Mesenchymal stem cell (in vitro differentiated cells and primary cell): Measurements from ENCODE around the gene IGFBP7.
"Not testable (repeated sequence)": the region's sequence is repeated elsewhere in the genome, so short reads cannot be mapped to it uniquely, and the experiment has no call there.

Source experiments
- DNase-seq: peaks from one replicate; pipeline ENCODE4 v3.0.0-alpha.2; 2013
- H2AFZ ChIP-seq: one replicate; pipeline ENCODE4 v1.6.1; 2013; ENCODE audit warnings: low read depth, mild to moderate bottlenecking, control low read depth, inconsistent platforms, low read length, moderate library complexity
- H2AK5ac ChIP-seq: 2 replicates; pipeline ENCODE4 v1.6.1; 2013; ENCODE audit warnings: low read length, moderate library complexity, mild to moderate bottlenecking, inconsistent platforms; ENCODE audit not compliant: severe bottlenecking
- H2BK120ac ChIP-seq: one replicate; pipeline ENCODE4 v1.6.1; 2013; ENCODE audit warnings: low read depth, mild to moderate bottlenecking, inconsistent platforms, low read length, moderate library complexity
- H2BK12ac ChIP-seq, 2 experiments: one replicate each; pipeline ENCODE4 v1.6.1; 2013; ENCODE audit warnings: inconsistent platforms in 2 of 2, low read length in 2 of 2, mild to moderate bottlenecking in 2 of 2, moderate library complexity in 2 of 2, control low read depth in 1 of 2
- H2BK15ac ChIP-seq: one replicate; pipeline ENCODE4 v1.6.1; 2013; ENCODE audit warnings: mild to moderate bottlenecking, low read depth, inconsistent platforms; ENCODE audit not compliant: poor library complexity, severe bottlenecking
- H2BK5ac ChIP-seq: 2 replicates; pipeline ENCODE4 v1.6.1; 2013; ENCODE audit warnings: low read depth, mild to moderate bottlenecking, low read length, control low read depth, inconsistent platforms; ENCODE audit not compliant: poor library complexity, severe bottlenecking
- H3K14ac ChIP-seq, 2 experiments: one replicate each; pipeline ENCODE4 v1.6.1; 2013; ENCODE audit warnings: inconsistent platforms in 2 of 2, low read length in 2 of 2, control low read depth in 1 of 2, mild to moderate bottlenecking in 1 of 2, moderate library complexity in 1 of 2
- H3K18ac ChIP-seq, 2 experiments: one replicate each; pipeline ENCODE4 v1.6.1; 2013; ENCODE audit warnings: inconsistent platforms in 2 of 2, low read length in 2 of 2, control low read depth in 1 of 2, low read depth in 1 of 2, mild to moderate bottlenecking in 1 of 2
- H3K23ac ChIP-seq, 2 experiments: one replicate each; pipeline ENCODE4 v1.6.1; 2013; ENCODE audit warnings: inconsistent platforms in 2 of 2, low read length in 2 of 2, mild to moderate bottlenecking in 2 of 2, moderate library complexity in 2 of 2, control low read depth in 1 of 2
- H3K27ac ChIP-seq: 2 replicates; pipeline ENCODE4 v1.5.1; 2013; ENCODE audit warnings: mild to moderate bottlenecking, moderate library complexity, low read length, control low read depth, inconsistent platforms; ENCODE audit not compliant: poor library complexity, severe bottlenecking
- H3K27me3 ChIP-seq, 2 experiments: 2 replicates each; pipeline versions ENCODE4 v1.6.1 to v1.7.0; 2013; ENCODE audit warnings: low read length in 2 of 2, mild to moderate bottlenecking in 2 of 2, moderate library complexity in 2 of 2, control low read depth in 1 of 2, inconsistent platforms in 1 of 2; ENCODE audit not compliant: control insufficient read depth in 1 of 2, insufficient read depth in 1 of 2
- H3K36me3 ChIP-seq, 2 experiments: 2 replicates each; pipeline versions ENCODE4 v1.6.1 to v1.7.0; 2013; ENCODE audit warnings: low read length in 2 of 2, control low read depth in 1 of 2, inconsistent platforms in 1 of 2, low read depth in 1 of 2, mild to moderate bottlenecking in 1 of 2; ENCODE audit not compliant: insufficient read depth in 2 of 2, control insufficient read depth in 1 of 2
- H3K4ac ChIP-seq, 2 experiments: one replicate each; pipeline ENCODE4 v1.6.1; 2013; ENCODE audit warnings: inconsistent platforms in 2 of 2, low read length in 2 of 2, mild to moderate bottlenecking in 2 of 2, moderate library complexity in 2 of 2, control low read depth in 1 of 2, low read depth in 1 of 2
- H3K4me1 ChIP-seq: 2 replicates; pipeline ENCODE4 v1.6.1; 2013; ENCODE audit warnings: low read depth, low read length, control low read depth; ENCODE audit not compliant: control insufficient read depth, insufficient read depth
- H3K4me2 ChIP-seq: 2 replicates; pipeline ENCODE4 v1.6.1; 2013; ENCODE audit warnings: low read length, mild to moderate bottlenecking, inconsistent platforms; ENCODE audit not compliant: poor library complexity, severe bottlenecking
- H3K4me3 ChIP-seq, 2 experiments: 2 replicates each; pipeline versions ENCODE4 v1.5.1 to v1.7.0; 2013; ENCODE audit warnings: low read length in 2 of 2, mild to moderate bottlenecking in 2 of 2, control low read depth in 1 of 2, low read depth in 1 of 2; ENCODE audit not compliant: insufficient read depth in 1 of 2
- H3K79me1 ChIP-seq: replicated peaks from 2 replicates; pipeline ENCODE4 v1.6.1; 2013; ENCODE audit warnings: mild to moderate bottlenecking, control low read depth, low read length, inconsistent platforms; ENCODE audit not compliant: poor library complexity, severe bottlenecking
- H3K9ac ChIP-seq: 2 replicates; pipeline ENCODE4 v1.7.0; 2013; ENCODE audit warnings: mild to moderate bottlenecking, low read length, moderate library complexity
- H3K9me3 ChIP-seq: 2 replicates; pipeline ENCODE4 v1.7.0; 2013; ENCODE audit warnings: mild to moderate bottlenecking, low read length; ENCODE audit not compliant: control insufficient read depth
- H4K8ac ChIP-seq: one replicate; pipeline ENCODE4 v1.6.1; 2013; ENCODE audit warnings: inconsistent platforms, mild to moderate bottlenecking, low read length, moderate library complexity
- H4K91ac ChIP-seq: one replicate; pipeline ENCODE4 v1.6.1; 2013; ENCODE audit warnings: mild to moderate bottlenecking, low read length, inconsistent platforms
- WGBS: methylation state at CpG from one replicate; pipeline ENCODE4 v1.1.7; 2013; ENCODE audit warnings: mixed read lengths; 5-methylcytosine and 5-hydroxymethylcytosine counted together

Gene IGFBP7

DNA sequence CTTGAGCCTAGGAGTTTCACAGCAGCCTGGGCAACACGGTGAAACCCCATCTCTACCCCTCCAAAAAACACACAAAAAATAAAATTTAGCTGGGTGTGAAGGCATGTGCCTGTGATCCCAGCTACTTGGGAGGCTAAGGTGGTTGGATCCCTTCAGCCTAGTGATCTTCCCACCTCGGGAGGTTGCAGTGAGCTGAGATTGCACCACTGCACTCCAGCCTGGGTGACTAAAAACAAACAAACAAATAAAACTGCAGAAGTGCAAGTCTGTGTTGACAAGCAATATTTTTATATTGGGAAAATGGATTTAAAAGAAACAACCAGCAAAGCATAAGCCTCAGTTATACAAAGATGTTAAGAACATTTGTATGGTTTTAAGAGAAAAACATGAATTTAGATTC is 46.1 kb downstream of the IGFBP7 start:
- peak overlapping the region; percentile 70 to 85 for H2BK12ac ChIP-seq
- H3K18ac ChIP-seq, result peak overlapping the region in 1 of 2 experiments; percentile 88
- no peaks in the 10 kb centered on the region for H3K79me1 ChIP-seq
- H2BK15ac ChIP-seq, result no peak overlapping the region
- 33% methylated on average over 1 of the region's 2 CpGs for WGBS
- peak overlapping the region; percentile 87 for H2AK5ac ChIP-seq
- H3K27me3 ChIP-seq, result no peaks in the 10 kb centered on the region
- H3K4me2 ChIP-seq, result no peak overlapping the region
- H4K91ac ChIP-seq, result no peak overlapping the region
- no peak overlapping the region for H2BK120ac ChIP-seq
- no peak overlapping the region for H2AFZ ChIP-seq
- peak overlapping the region; percentile 61 for H3K9ac ChIP-seq
- H3K14ac ChIP-seq, result peak overlapping the region in 1 of 2 experiments; percentile 14
- H3K4ac ChIP-seq, result peak overlapping the region in 1 of 2 experiments; percentile 63
- H3K4me3 ChIP-seq, result no peak overlapping the region
- H2BK5ac ChIP-seq, result peak overlapping the region; percentile 33
- no peak overlapping the region for H3K23ac ChIP-seq
- peaks cover 30% of the 10 kb centered on the region for H3K4me1 ChIP-seq
- H3K27ac ChIP-seq, result peak overlapping the region; percentile 70
- H3K36me3 ChIP-seq, result peaks cover 0 to 23% of the 10 kb centered on the region in 2 experiments
- no peaks in the 10 kb centered on the region for H3K9me3 ChIP-seq
- H4K8ac ChIP-seq, result peak overlapping the region; percentile 71
- DNase-seq, result no peak

GRCh38 chr4:57063518-57063917 is 46.7 kb downstream of the IGFBP7 start:
- no peaks in the 10 kb centered on the region for H3K9me3 ChIP-seq
- H3K4me3 ChIP-seq, result no peak overlapping the region
- no peak overlapping the region for H2BK12ac ChIP-seq
- H3K27ac ChIP-seq, result peak overlapping the region; percentile 77
- peaks cover 29% of the 10 kb centered on the region for H3K4me1 ChIP-seq
- no peak overlapping the region for H2BK15ac ChIP-seq
- no peak overlapping the region for H3K18ac ChIP-seq
- no peak overlapping the region for H3K9ac ChIP-seq
- H3K4me2 ChIP-seq, result no peak overlapping the region
- no peak overlapping the region for H4K91ac ChIP-seq
- H2AK5ac ChIP-seq, result no peak overlapping the region
- no peak overlapping the region for H4K8ac ChIP-seq
- peaks cover 0 to 19% of the 10 kb centered on the region in 2 experiments for H3K36me3 ChIP-seq
- no peaks in the 10 kb centered on the region for H3K79me1 ChIP-seq
- no peak overlapping the region for H3K4ac ChIP-seq
- WGBS, result no CpG with 5 or more reads among the region's 1 CpG
- H2BK5ac ChIP-seq, result no peak overlapping the region
- DNase-seq, result no peak
- H3K14ac ChIP-seq, result no peak overlapping the region
- no peak overlapping the region for H2BK120ac ChIP-seq
- no peak overlapping the region for H3K23ac ChIP-seq
- H2AFZ ChIP-seq, result no peak overlapping the region
- no peaks in the 10 kb centered on the region for H3K27me3 ChIP-seq

DNA sequence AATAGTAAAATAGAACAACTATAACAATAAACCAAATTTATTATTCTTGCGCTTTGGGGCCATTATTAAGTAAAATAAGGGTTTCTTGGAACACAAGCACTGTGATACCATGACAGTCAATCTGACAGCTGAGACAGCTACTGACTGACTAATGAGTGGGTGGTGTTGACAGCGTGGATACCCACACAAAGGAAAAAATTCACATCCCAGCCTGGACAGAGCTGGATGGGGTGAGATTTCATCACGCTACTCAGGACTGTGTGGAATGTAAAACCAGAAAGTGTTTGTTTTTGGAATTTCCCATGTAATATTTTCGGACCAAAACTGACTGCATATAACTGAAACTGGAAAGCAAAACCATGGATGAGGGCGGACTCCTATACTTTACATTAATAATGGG is 48.8 kb downstream of the IGFBP7 start:
- Histone ChIP-seq H2BK120ac (no peak overlapping the region), H3K4me1 (peaks cover 27% of the 10 kb centered on the region), H3K14ac (no peak overlapping the region), H2BK5ac (no peak overlapping the region), H2BK12ac (no peak overlapping the region), H4K91ac (no peak overlapping the region), H2BK15ac (no peak overlapping the region), H2AFZ (no peak overlapping the region), H3K23ac (no peak overlapping the region), H3K9me3 (no peaks in the 10 kb centered on the region), H3K18ac (no peak overlapping the region), H3K4me2 (no peak overlapping the region), H3K27me3 (peaks cover 0 to 11% of the 10 kb centered on the region in 2 experiments), H3K4me3 (no peak overlapping the region), H3K4ac (no peak overlapping the region), H3K27ac (peak overlapping the region; percentile 77), H3K9ac (no peak overlapping the region), H4K8ac (no peak overlapping the region), H3K79me1 (no peaks in the 10 kb centered on the region), H3K36me3 (peaks cover 0 to 21% of the 10 kb centered on the region in 2 experiments), H2AK5ac (no peak overlapping the region)
- peak; percentile 61 for DNase-seq
- 68% methylated on average over 3 of the region's 5 CpGs for WGBS

DNA sequence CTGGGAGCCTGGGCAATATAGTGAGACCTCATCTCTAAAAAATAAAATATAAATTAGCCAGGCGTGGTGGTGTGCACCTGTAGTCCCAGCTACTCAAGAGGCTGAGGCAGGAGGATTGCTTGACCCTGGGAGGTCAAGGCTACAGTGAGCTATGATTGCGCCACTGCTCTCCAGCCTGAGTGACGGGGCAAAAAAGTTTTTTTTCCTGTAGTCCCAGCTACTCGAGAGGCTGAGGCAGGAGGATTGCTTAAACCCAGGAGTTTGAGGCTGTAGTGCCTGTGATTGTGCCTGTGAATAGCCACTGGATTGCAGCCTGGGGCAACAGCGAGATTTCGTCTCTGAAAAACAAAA is 49.5 kb downstream of the IGFBP7 start:
- not testable (repeated sequence) for H3K9ac ChIP-seq, H2BK5ac ChIP-seq, H3K23ac ChIP-seq, H3K18ac ChIP-seq, H3K14ac ChIP-seq, H4K8ac ChIP-seq, H3K4me2 ChIP-seq, DNase-seq, H3K4ac ChIP-seq, H2BK12ac ChIP-seq, H3K9me3 ChIP-seq, H2AFZ ChIP-seq, H4K91ac ChIP-seq, H3K79me1 ChIP-seq, H3K4me3 ChIP-seq, H2BK120ac ChIP-seq
- peak overlapping the region; percentile 93 for H2AK5ac ChIP-seq
- H3K4me1 ChIP-seq, result peaks cover 24% of the 10 kb centered on the region
- peak overlapping the region; percentile 3 for H2BK15ac ChIP-seq
- peak overlapping the region; percentile 78 for H3K27ac ChIP-seq
- H3K27me3 ChIP-seq, result peaks cover 0 to 18% of the 10 kb centered on the region in 2 experiments
- peaks cover 0 to 20% of the 10 kb centered on the region in 2 experiments for H3K36me3 ChIP-seq
- WGBS, result 90% methylated on average over 6 of the region's 6 CpGs
